IMR-90 (cell line): Measurements from ENCODE around the gene KITLG. TPM values are rescaled to one million over a fixed set of nuclear protein-coding genes. Genes with fewer than 3 reads are reported as not detected.

Source experiments
- ATAC-seq: fragments of 200-7000 bp; cut with Tn5 transposase; 2 replicates; pipeline ENCODE4 v1.9.1; 2020; ENCODE audit warnings: low read depth, mild to moderate bottlenecking, moderate library complexity
- BruUV-seq: library from RNA; stranded (reverse); fragments of 400-500 nt; replicated peaks from 2 replicates; lab custom pipeline; 2021; lab: Mats Ljungman, UMichigan
- CTCF ChIA-PET: fragments of 300-600 bp; formaldehyde crosslinking; extraction: SDS; loops from one replicate; lab custom pipeline; 2021; ENCODE audit warnings: antibody characterized with exemption; lab: Yijun Ruan, JAX
- POLR2A ChIA-PET: fragments of 300-600 bp; sonication (Branson Sonifier 250); formaldehyde crosslinking; loops from one replicate; lab custom pipeline; 2022; ENCODE audit warnings: antibody characterized with exemption; ENCODE audit not compliant: unreplicated experiment; lab: Charles Lee
- DNase-seq: peaks from one replicate; pipeline ENCODE4 v3.0.0; 2013
- H2AFZ ChIP-seq: replicated peaks from 2 replicates; pipeline ENCODE3; 2013; ENCODE audit warnings: low read length, mild to moderate bottlenecking; ENCODE audit not compliant: poor library complexity
- H2AK5ac ChIP-seq: 2 replicates; pipeline ENCODE4 v1.6.1; 2013; ENCODE audit warnings: low read depth, low read length, inconsistent platforms
- H2AK9ac ChIP-seq: replicated peaks from 2 replicates; pipeline ENCODE3; 2013; ENCODE audit warnings: mild to moderate bottlenecking, low read depth, low read length, moderate library complexity; ENCODE audit not compliant: poor library complexity
- H2BK120ac ChIP-seq: 2 replicates; pipeline ENCODE4 v1.6.1; 2013; ENCODE audit warnings: low read depth, low read length, inconsistent platforms
- H2BK15ac ChIP-seq: 3 replicates; pipeline ENCODE4 v1.6.1; 2013; ENCODE audit warnings: low read depth, low read length, inconsistent platforms
- H2BK20ac ChIP-seq: 2 replicates; pipeline ENCODE4 v1.6.1; 2013; ENCODE audit warnings: low read depth, mild to moderate bottlenecking, inconsistent platforms, low read length, moderate library complexity
- H2BK5ac ChIP-seq: 2 replicates; pipeline ENCODE4 v1.6.1; 2013; ENCODE audit warnings: mild to moderate bottlenecking, low read depth, low read length, inconsistent platforms; ENCODE audit not compliant: poor library complexity, severe bottlenecking
- H3K14ac ChIP-seq: replicated peaks from 2 replicates; pipeline ENCODE4 v1.6.1; 2013; ENCODE audit warnings: low read depth, low read length, inconsistent platforms
- H3K18ac ChIP-seq: 2 replicates; pipeline ENCODE4 v1.6.1; 2013; ENCODE audit warnings: low read depth, low read length, control low read depth
- H3K23ac ChIP-seq: 2 replicates; pipeline ENCODE4 v1.6.1; 2013; ENCODE audit warnings: low read depth, low read length, inconsistent platforms
- H3K27ac ChIP-seq: 2 replicates; pipeline ENCODE4 v1.5.1; 2013; ENCODE audit warnings: mild to moderate bottlenecking, control low read depth, low read length; ENCODE audit not compliant: insufficient read depth
- H3K27me3 ChIP-seq: 2 replicates; pipeline ENCODE4 v1.6.1; 2013; ENCODE audit warnings: low read length; ENCODE audit not compliant: control insufficient read depth, insufficient read depth
- H3K36me3 ChIP-seq: 2 replicates; pipeline ENCODE4 v1.6.1; 2013; ENCODE audit warnings: low read length, mixed read lengths; ENCODE audit not compliant: control insufficient read depth, insufficient read depth
- H3K4ac ChIP-seq: 2 replicates; pipeline ENCODE4 v1.6.1; 2013; ENCODE audit warnings: low read depth, low read length, inconsistent platforms
- H3K4me1 ChIP-seq: 2 replicates; pipeline ENCODE4 v1.6.1; 2013; ENCODE audit warnings: low read length, mixed read lengths; ENCODE audit not compliant: control insufficient read depth, insufficient read depth
- H3K4me2 ChIP-seq: 2 replicates; pipeline ENCODE4 v1.6.1; 2013; ENCODE audit warnings: low read depth, mild to moderate bottlenecking, control low read depth, low read length, moderate library complexity
- H3K4me3 ChIP-seq: 2 replicates; pipeline ENCODE4 v1.5.1; 2013; ENCODE audit warnings: low read depth, mild to moderate bottlenecking, control low read depth, low read length, moderate library complexity; ENCODE audit not compliant: insufficient read depth
- H3K56ac ChIP-seq: 2 replicates; pipeline ENCODE4 v1.6.1; 2013; ENCODE audit warnings: low read length, inconsistent platforms; ENCODE audit not compliant: insufficient read depth; ENCODE audit errors: extremely low read depth
- H3K79me1 ChIP-seq, 2 experiments: 2 replicates each; pipeline ENCODE4 v1.6.1; 2013; ENCODE audit warnings: low read length in 2 of 2, inconsistent platforms in 1 of 2, low read depth in 1 of 2
- H3K9ac ChIP-seq: 2 replicates; pipeline ENCODE4 v1.6.1; 2013; ENCODE audit warnings: low read depth, low read length, control low read depth
- H3K9me1 ChIP-seq: 2 replicates; pipeline ENCODE4 v1.6.1; 2013; ENCODE audit warnings: low read length, inconsistent platforms; ENCODE audit not compliant: insufficient read depth
- H3K9me3 ChIP-seq: 2 replicates; pipeline ENCODE4 v1.6.1; 2013; ENCODE audit warnings: low read length; ENCODE audit not compliant: control insufficient read depth, insufficient read depth
- H4K20me1 ChIP-seq: 2 replicates; pipeline ENCODE4 v1.6.1; 2013; ENCODE audit warnings: low read length, inconsistent platforms; ENCODE audit not compliant: insufficient read depth
- H4K5ac ChIP-seq: 2 replicates; pipeline ENCODE4 v1.6.1; 2013; ENCODE audit warnings: mild to moderate bottlenecking, low read depth, low read length, control low read depth
- H4K8ac ChIP-seq, 2 experiments: 2 replicates each; pipeline ENCODE4 v1.6.1; 2013; ENCODE audit warnings: low read depth in 2 of 2, low read length in 2 of 2, control low read depth in 1 of 2, inconsistent platforms in 1 of 2
- H4K91ac ChIP-seq: 2 replicates; pipeline ENCODE4 v1.6.1; 2013; ENCODE audit warnings: low read depth, low read length, inconsistent platforms; ENCODE audit not compliant: insufficient read depth
- BHLHE40 ChIP-seq: fragments of 150-350 bp; IDR thresholded peaks from 2 replicates; pipeline ENCODE4 v1.6.1; 2016; ENCODE audit warnings: mild to moderate bottlenecking, low read depth, low read length
- CEBPB ChIP-seq: IDR thresholded peaks from 2 replicates; pipeline ENCODE4 v1.6.1; 2012; ENCODE audit warnings: low read depth, low read length, improper control_type of control experiment
- CHD1 ChIP-seq: IDR thresholded peaks from 2 replicates; pipeline ENCODE4 v1.6.1; 2012; ENCODE audit warnings: low read depth, low read length, improper control_type of control experiment
- ELK1 ChIP-seq: fragments of 150-350 bp; IDR thresholded peaks from 2 replicates; pipeline ENCODE4 v1.6.1; 2016; ENCODE audit warnings: low read depth, mild to moderate bottlenecking, low read length, moderate library complexity, borderline replicate concordance
- FOS ChIP-seq: fragments of 150-350 bp; IDR thresholded peaks from 2 replicates; pipeline ENCODE4 v1.6.1; 2016; ENCODE audit warnings: low read depth, low read length
- MAFK ChIP-seq: IDR thresholded peaks from 2 replicates; pipeline ENCODE4 v1.6.1; 2012; ENCODE audit warnings: low read depth, low read length, improper control_type of control experiment
- MAZ ChIP-seq: IDR thresholded peaks from 2 replicates; pipeline ENCODE4 v1.6.1; 2012; ENCODE audit warnings: low read depth, mild to moderate bottlenecking, low read length, improper control_type of control experiment, moderate library complexity, borderline replicate concordance
- MXI1 ChIP-seq: IDR thresholded peaks from 2 replicates; pipeline ENCODE4 v1.6.1; 2012; ENCODE audit warnings: low read depth, mild to moderate bottlenecking, low read length, moderate library complexity, borderline replicate concordance
- NFE2L2 ChIP-seq: fragments of 150-350 bp; IDR thresholded peaks from 2 replicates; pipeline ENCODE4 v1.6.1; 2016; ENCODE audit warnings: low read depth, mild to moderate bottlenecking, low read length
- POLR2A ChIP-seq: IDR thresholded peaks from 2 replicates; pipeline ENCODE4 v1.6.1; 2012; ENCODE audit warnings: mild to moderate bottlenecking, low read depth, low read length
- RAD21 ChIP-seq: IDR thresholded peaks from 2 replicates; pipeline ENCODE4 v1.6.1; 2012; ENCODE audit warnings: low read length, improper control_type of control experiment
- RCOR1 ChIP-seq: IDR thresholded peaks from 2 replicates; pipeline ENCODE4 v1.6.1; 2012; ENCODE audit warnings: mild to moderate bottlenecking, low read length, improper control_type of control experiment; ENCODE audit not compliant: insufficient replicate concordance
- RFX5 ChIP-seq: IDR thresholded peaks from 2 replicates; pipeline ENCODE4 v1.8.0; 2012; ENCODE audit warnings: low read depth, mild to moderate bottlenecking, low read length, moderate library complexity
- SMC3 ChIP-seq: fragments of 150-350 bp; IDR thresholded peaks from 2 replicates; pipeline ENCODE4 v1.6.1; 2016; ENCODE audit warnings: low read depth, mild to moderate bottlenecking, antibody characterized with exemption, low read length, moderate library complexity
- dilution Hi-C: fragments of 300-500 bp; cut with HindIII; formaldehyde crosslinking; loops from one replicate; pipeline ENCODE4 v1.14.3; 2018; ENCODE audit warnings: low sequenced_read_pairs; ENCODE audit not compliant: unreplicated experiment
- in situ Hi-C: fragments of 300-500 bp; cut with MboI; formaldehyde crosslinking; loops from 3 replicates; pipeline ENCODE4 v1.14.3; 2019; ENCODE audit warnings: low sequenced_read_pairs, inconsistent platforms, mixed read lengths
- intact Hi-C: fragments of 100-400 bp; cut with micrococcal nuclease; formaldehyde crosslinking; loops from 2 replicates; pipeline ENCODE4 v1.10.0; 2022
- polyA plus RNA-seq, 3 experiments: library from polyadenylated mRNA; depleted of rRNA; stranded (reverse); fragments of >200 nt; gene quantifications; 2 replicates each; pipeline ENCODE4 v1.2.3, GENCODE V29; 2012; ENCODE audit warnings: low replicate concordance in 1 of 3
- total RNA-seq: library from RNA; depleted of rRNA; stranded (reverse); fragments of >200 nt; gene quantifications from 2 replicates; pipeline ENCODE4 v1.2.3, GENCODE V29; 2012
- TF ChIP-seq, protein P1 (sequence below): conservative IDR thresholded peaks from 2 replicates; pipeline ENCODE4 v1.5.1; 2012; ENCODE audit warnings: mild to moderate bottlenecking, low read depth, low read length, improper control_type of control experiment
- TF ChIP-seq, protein P2 (sequence below): fragments of 150-350 bp; IDR thresholded peaks from 2 replicates; pipeline ENCODE4 v1.6.1; 2017; ENCODE audit warnings: mild to moderate bottlenecking, antibody characterized with exemption, low read length, low read depth

KITLG gene
- total and polyA plus RNA-seq, 2 of the 4 experiments (the other 2 are of a cell fraction): 14.5 to 87.5 TPM

- no peak overlapping the region for H4K91ac ChIP-seq
- H2AFZ ChIP-seq: no peak overlapping the region
- H3K18ac ChIP-seq: no peak overlapping the region
- no peak overlapping the region for H3K4me2 ChIP-seq
- H3K27me3 ChIP-seq: no peaks in the 10 kb centered on the region
- no peak overlapping the region for H3K27ac ChIP-seq
- H3K23ac ChIP-seq: no peak overlapping the region
- H3K14ac ChIP-seq: no peak overlapping the region
- H4K5ac ChIP-seq: no peak overlapping the region
- dilution Hi-C loops (loop anchor here (25.0 kb wide), 1 partner anchor 392 kb away; no protein-coding TSS in a partner anchor), in situ Hi-C loops (loop anchor here (25.0 kb wide), 1 partner anchor 392 kb away; no protein-coding TSS in a partner anchor), intact Hi-C loops (no loop called here)
- POLR2A ChIA-PET: no interaction called here
- no peaks in the 10 kb centered on the region for H3K9me1 ChIP-seq
- no peak overlapping the region for H2AK5ac ChIP-seq
- CTCF ChIA-PET: no interaction called here
- BruUV-seq: no TSS peak
- no peaks in the 10 kb centered on the region for H3K4me1 ChIP-seq
- ATAC-seq: no peak
- TF ChIP-seq MXI1 (no peak), SMC3 (no peak), MAZ (no peak), MAFK (no peak), CHD1 (no peak), RFX5 (no peak), RCOR1 (no peak), RAD21 (no peak), ELK1 (no peak), BHLHE40 (no peak), CEBPB (no peak), NFE2L2 (no peak), POLR2A (no peak), FOS (no peak)
- TF ChIP-seq, protein P1, sequence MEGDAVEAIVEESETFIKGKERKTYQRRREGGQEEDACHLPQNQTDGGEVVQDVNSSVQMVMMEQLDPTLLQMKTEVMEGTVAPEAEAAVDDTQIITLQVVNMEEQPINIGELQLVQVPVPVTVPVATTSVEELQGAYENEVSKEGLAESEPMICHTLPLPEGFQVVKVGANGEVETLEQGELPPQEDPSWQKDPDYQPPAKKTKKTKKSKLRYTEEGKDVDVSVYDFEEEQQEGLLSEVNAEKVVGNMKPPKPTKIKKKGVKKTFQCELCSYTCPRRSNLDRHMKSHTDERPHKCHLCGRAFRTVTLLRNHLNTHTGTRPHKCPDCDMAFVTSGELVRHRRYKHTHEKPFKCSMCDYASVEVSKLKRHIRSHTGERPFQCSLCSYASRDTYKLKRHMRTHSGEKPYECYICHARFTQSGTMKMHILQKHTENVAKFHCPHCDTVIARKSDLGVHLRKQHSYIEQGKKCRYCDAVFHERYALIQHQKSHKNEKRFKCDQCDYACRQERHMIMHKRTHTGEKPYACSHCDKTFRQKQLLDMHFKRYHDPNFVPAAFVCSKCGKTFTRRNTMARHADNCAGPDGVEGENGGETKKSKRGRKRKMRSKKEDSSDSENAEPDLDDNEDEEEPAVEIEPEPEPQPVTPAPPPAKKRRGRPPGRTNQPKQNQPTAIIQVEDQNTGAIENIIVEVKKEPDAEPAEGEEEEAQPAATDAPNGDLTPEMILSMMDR: no peak
- TF ChIP-seq, protein P2, sequence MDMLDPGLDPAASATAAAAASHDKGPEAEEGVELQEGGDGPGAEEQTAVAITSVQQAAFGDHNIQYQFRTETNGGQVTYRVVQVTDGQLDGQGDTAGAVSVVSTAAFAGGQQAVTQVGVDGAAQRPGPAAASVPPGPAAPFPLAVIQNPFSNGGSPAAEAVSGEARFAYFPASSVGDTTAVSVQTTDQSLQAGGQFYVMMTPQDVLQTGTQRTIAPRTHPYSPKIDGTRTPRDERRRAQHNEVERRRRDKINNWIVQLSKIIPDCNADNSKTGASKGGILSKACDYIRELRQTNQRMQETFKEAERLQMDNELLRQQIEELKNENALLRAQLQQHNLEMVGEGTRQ: no peak
- no peak overlapping the region for H2AK9ac ChIP-seq
- H2BK5ac ChIP-seq: no peak overlapping the region
- no peaks in the 10 kb centered on the region; a peak in 1 of 4 replicates for H3K79me1 ChIP-seq
- H3K56ac ChIP-seq: no peak overlapping the region
- no peak overlapping the region for H3K4ac ChIP-seq
- no peak overlapping the region for H2BK20ac ChIP-seq
- H3K9ac ChIP-seq: no peak overlapping the region
- H3K9me3 ChIP-seq: no peaks in the 10 kb centered on the region
- no peak overlapping the region for H2BK120ac ChIP-seq
- no peaks in the 10 kb centered on the region for H3K36me3 ChIP-seq
- H4K8ac ChIP-seq: no peak overlapping the region
- no peak overlapping the region for H3K4me3 ChIP-seq
- H4K20me1 ChIP-seq: no peaks in the 10 kb centered on the region
- no peak for DNase-seq
- no peak overlapping the region for H2BK15ac ChIP-seq
Observed at GRCh38 chr12:88595697-88596096, 15.4 kb upstream of the KITLG start.
